ENCODE results near the gene S1PR1. TPM values are rescaled to one million over a fixed set of nuclear protein-coding genes. Genes with fewer than 3 reads are reported as not detected.

S1PR1 gene
- total RNA-seq, 1 donor from 2014 or later: not detected

DNA sequence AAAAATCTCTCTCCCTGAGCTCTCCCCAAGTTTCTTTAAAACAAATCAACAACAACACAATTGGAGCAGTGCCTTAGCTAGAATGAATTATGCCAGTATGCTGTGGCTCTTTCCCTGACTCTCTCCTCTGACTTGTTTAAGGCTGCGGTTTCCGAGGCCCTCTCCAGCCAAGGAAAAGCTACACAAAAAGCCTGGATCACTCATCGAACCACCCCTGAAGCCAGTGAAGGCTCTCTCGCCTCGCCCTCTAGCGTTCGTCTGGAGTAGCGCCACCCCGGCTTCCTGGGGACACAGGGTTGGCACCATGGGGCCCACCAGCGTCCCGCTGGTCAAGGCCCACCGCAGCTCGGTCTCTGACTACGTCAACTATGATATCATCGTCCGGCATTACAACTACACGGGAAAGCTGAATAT is 1.9 kb downstream of the S1PR1 start:
- Mint-ChIP-seq H3K27me3 (ENCODE audit: unreplicated experiment) (peaks cover 43% of the 10 kb centered on the region), H3K4me3 (ENCODE audit: unreplicated experiment) (peak overlapping the region; percentile 56), H3K36me3 (ENCODE audit: unreplicated experiment) (no peaks in the 10 kb centered on the region), H3K27ac (ENCODE audit: unreplicated experiment) (no peak overlapping the region), H3K4me1 (ENCODE audit: unreplicated experiment) (peaks cover 30% of the 10 kb centered on the region), H3K9me3 (ENCODE audit: unreplicated experiment) (no peaks in the 10 kb centered on the region)
- TF ChIP-seq, protein P1, sequence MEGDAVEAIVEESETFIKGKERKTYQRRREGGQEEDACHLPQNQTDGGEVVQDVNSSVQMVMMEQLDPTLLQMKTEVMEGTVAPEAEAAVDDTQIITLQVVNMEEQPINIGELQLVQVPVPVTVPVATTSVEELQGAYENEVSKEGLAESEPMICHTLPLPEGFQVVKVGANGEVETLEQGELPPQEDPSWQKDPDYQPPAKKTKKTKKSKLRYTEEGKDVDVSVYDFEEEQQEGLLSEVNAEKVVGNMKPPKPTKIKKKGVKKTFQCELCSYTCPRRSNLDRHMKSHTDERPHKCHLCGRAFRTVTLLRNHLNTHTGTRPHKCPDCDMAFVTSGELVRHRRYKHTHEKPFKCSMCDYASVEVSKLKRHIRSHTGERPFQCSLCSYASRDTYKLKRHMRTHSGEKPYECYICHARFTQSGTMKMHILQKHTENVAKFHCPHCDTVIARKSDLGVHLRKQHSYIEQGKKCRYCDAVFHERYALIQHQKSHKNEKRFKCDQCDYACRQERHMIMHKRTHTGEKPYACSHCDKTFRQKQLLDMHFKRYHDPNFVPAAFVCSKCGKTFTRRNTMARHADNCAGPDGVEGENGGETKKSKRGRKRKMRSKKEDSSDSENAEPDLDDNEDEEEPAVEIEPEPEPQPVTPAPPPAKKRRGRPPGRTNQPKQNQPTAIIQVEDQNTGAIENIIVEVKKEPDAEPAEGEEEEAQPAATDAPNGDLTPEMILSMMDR (IDR thresholded peaks at IDR 0.05): peak; percentile 88
- peak; percentile 93 for DNase-seq (ENCODE audit: extremely low spot score, unreplicated experiment)

DNA sequence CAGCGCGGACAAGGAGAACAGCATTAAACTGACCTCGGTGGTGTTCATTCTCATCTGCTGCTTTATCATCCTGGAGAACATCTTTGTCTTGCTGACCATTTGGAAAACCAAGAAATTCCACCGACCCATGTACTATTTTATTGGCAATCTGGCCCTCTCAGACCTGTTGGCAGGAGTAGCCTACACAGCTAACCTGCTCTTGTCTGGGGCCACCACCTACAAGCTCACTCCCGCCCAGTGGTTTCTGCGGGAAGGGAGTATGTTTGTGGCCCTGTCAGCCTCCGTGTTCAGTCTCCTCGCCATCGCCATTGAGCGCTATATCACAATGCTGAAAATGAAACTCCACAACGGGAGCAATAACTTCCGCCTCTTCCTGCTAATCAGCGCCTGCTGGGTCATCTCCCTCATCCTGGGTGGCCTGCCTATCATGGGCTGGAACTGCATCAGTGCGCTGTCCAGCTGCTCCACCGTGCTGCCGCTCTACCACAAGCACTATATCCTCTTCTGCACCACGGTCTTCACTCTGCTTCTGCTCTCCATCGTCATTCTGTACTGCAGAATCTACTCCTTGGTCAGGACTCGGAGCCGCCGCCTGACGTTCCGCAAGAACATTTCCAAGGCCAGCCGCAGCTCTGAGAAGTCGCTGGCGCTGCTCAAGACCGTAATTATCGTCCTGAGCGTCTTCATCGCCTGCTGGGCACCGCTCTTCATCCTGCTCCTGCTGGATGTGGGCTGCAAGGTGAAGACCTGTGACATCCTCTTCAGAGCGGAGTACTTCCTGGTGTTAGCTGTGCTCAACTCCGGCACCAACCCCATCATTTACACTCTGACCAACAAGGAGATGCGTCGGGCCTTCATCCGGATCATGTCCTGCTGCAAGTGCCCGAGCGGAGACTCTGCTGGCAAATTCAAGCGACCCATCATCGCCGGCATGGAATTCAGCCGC is 2.5 kb downstream of the S1PR1 start:
- H3K36me3 Mint-ChIP-seq (ENCODE audit: unreplicated experiment): no peaks in the 10 kb centered on the region
- peaks cover 30% of the 10 kb centered on the region for H3K4me1 Mint-ChIP-seq (ENCODE audit: unreplicated experiment)

GRCh38 chr1:101240041-101240430 is 3.2 kb downstream of the S1PR1 start:
- Mint-ChIP-seq H3K4me3 (ENCODE audit: unreplicated experiment) (no peak overlapping the region), H3K27me3 (ENCODE audit: unreplicated experiment) (peaks cover 38% of the 10 kb centered on the region), H3K9me3 (ENCODE audit: unreplicated experiment) (no peaks in the 10 kb centered on the region), H3K4me1 (ENCODE audit: unreplicated experiment) (peaks cover 29% of the 10 kb centered on the region), H3K36me3 (ENCODE audit: unreplicated experiment) (no peaks in the 10 kb centered on the region), H3K27ac (ENCODE audit: unreplicated experiment) (no peak overlapping the region)
- DNase-seq (ENCODE audit: extremely low spot score, unreplicated experiment): no peak
- TF ChIP-seq, protein P1 (IDR thresholded peaks at IDR 0.05): no peak

More for the DNA sequence above, 2.5 kb downstream of the S1PR1 start:
- peaks cover 41% of the 10 kb centered on the region for H3K27me3 Mint-ChIP-seq (ENCODE audit: unreplicated experiment)
- no peak for DNase-seq (ENCODE audit: extremely low spot score, unreplicated experiment)
- no peaks in the 10 kb centered on the region for H3K9me3 Mint-ChIP-seq (ENCODE audit: unreplicated experiment)
- no peak overlapping the region for H3K27ac Mint-ChIP-seq (ENCODE audit: unreplicated experiment)
- TF ChIP-seq, protein P1 (IDR thresholded peaks at IDR 0.05): peak; percentile 16
- no peak overlapping the region for H3K4me3 Mint-ChIP-seq (ENCODE audit: unreplicated experiment)

GRCh38 chr1:101241485-101242225 is 4.8 kb downstream of the S1PR1 start:
- no peaks in the 10 kb centered on the region for H3K36me3 Mint-ChIP-seq (ENCODE audit: unreplicated experiment)
- H3K4me3 Mint-ChIP-seq (ENCODE audit: unreplicated experiment): no peak overlapping the region
- peaks cover 38% of the 10 kb centered on the region for H3K27me3 Mint-ChIP-seq (ENCODE audit: unreplicated experiment)
- peaks cover 14% of the 10 kb centered on the region for H3K4me1 Mint-ChIP-seq (ENCODE audit: unreplicated experiment)
- no peak overlapping the region for H3K27ac Mint-ChIP-seq (ENCODE audit: unreplicated experiment)
- H3K9me3 Mint-ChIP-seq (ENCODE audit: unreplicated experiment): no peaks in the 10 kb centered on the region
- DNase-seq (ENCODE audit: extremely low spot score, unreplicated experiment): no peak
- TF ChIP-seq, protein P1 (IDR thresholded peaks at IDR 0.05): no peak
